SKM-1 treated with dmso at 0.1 percent for 144 hours (cell line): ENCODE measurements around the gene OSBPL5.

Experiments used
- DNase-seq: peaks from one replicate; lab custom pipeline; 2025; ENCODE audit not compliant: unreplicated experiment; lab: John Stamatoyannopoulos, UW

Gene OSBPL5, protein sequence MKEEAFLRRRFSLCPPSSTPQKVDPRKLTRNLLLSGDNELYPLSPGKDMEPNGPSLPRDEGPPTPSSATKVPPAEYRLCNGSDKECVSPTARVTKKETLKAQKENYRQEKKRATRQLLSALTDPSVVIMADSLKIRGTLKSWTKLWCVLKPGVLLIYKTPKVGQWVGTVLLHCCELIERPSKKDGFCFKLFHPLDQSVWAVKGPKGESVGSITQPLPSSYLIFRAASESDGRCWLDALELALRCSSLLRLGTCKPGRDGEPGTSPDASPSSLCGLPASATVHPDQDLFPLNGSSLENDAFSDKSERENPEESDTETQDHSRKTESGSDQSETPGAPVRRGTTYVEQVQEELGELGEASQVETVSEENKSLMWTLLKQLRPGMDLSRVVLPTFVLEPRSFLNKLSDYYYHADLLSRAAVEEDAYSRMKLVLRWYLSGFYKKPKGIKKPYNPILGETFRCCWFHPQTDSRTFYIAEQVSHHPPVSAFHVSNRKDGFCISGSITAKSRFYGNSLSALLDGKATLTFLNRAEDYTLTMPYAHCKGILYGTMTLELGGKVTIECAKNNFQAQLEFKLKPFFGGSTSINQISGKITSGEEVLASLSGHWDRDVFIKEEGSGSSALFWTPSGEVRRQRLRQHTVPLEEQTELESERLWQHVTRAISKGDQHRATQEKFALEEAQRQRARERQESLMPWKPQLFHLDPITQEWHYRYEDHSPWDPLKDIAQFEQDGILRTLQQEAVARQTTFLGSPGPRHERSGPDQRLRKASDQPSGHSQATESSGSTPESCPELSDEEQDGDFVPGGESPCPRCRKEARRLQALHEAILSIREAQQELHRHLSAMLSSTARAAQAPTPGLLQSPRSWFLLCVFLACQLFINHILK

DNA sequence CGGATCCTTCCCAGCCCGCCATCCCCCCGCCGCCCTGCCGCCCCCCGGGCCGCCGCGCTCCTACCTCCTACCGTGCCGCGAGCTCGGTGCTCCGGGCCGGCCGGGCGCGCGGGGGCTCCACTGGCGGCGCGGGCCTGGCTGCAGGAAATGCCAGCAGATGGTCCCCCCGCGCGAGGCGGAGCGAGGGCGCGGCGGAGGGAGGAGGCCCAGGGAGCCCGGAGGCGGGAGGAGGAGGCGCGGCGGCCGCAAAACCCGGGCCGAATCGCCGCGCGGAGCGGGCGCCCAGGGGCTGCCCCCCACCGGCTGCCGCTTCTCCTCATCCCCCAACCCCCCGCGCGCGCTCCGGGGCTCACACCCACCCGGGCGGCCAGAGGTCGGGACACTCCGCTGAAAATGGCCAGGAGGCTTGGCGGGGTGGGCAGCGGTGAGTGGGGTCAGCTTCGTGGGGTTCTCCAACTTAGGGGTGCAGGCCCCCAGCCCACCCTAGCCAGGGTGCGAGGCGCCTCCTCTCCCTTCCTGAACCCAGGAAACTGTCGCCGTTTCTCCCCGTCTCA lies at the start of gene OSBPL5:
Gene OSBPL5, minus strand, starts transcription at position 159 of the 554 bp plus-strand sequence. CDS start 36,162 bp downstream, outside the sequence.
- peak; percentile 18 for DNase-seq

DNA sequence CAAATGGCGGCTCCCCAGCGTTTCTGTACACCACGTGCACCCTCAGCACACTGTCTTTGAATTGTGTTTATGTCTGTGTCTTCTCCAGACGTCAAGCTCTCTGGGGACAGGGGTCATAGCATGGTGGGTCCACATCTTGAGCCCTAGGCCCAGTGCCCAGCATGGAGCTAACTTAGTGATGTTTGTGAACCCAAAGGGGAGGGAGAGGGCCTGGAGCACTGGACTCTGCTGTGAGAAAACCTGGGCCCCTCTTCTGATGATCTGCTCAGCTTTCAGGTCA lies 49.2 kb upstream of the OSBPL5 start:
- DNase-seq, result no peak

DNA sequence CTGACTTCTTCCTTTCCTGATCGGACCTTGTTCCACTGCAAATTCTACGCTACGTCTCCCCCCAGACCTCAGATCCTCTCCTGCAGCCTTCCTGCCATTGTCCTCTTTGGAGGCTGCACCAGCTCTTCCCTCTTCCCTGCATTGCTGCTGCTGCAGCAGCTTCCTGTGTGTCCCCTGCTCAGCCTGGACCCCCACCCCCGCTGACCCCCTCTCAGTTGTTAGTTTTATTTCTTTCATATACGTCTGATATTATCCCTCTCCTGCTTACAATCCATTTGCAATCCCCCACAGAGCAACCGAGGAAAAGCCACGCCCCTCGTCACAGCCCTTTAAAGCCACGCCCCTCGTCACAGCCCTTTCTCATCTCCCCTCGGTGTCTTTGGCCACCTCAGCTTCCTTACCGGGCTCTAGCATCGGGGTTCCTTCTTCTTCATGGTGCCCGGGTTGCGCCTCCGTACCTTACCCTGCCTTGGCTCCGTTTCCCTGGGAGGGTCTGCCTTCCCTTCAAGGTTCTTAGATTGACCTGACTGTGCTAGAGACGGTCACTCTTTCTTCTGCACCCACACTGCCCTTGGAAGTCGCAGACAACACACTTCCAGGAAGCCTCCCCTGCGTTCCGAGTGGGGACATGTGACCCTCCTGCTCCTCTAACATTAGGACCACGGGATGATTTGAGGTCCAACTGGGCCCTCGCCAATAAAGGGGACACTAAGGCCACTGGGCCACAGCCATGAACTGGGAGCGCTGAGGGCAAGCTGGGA lies 48.7 kb upstream of the OSBPL5 start:
- DNase-seq, result no peak

DNA sequence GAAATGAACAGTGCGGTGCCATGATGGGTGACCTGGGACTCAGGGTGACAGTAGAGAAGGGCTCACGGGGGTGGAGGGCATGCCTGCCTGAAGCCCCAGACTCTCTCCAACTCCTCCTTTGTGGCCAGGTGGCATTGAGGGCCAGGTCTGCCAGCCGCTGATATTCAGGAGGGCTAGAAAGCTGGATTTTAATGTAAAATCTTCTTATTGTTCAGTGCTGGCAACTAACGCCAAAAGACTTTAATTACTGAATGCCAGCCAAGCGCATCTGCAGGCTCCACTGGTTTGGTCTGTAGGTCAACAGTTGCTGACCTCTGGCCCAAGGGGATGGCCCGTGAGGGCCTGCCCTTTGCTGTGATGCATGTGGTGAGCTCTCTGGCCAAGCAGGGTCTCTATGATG lies 43.2 kb upstream of the OSBPL5 start:
- DNase-seq, result no peak

DNA sequence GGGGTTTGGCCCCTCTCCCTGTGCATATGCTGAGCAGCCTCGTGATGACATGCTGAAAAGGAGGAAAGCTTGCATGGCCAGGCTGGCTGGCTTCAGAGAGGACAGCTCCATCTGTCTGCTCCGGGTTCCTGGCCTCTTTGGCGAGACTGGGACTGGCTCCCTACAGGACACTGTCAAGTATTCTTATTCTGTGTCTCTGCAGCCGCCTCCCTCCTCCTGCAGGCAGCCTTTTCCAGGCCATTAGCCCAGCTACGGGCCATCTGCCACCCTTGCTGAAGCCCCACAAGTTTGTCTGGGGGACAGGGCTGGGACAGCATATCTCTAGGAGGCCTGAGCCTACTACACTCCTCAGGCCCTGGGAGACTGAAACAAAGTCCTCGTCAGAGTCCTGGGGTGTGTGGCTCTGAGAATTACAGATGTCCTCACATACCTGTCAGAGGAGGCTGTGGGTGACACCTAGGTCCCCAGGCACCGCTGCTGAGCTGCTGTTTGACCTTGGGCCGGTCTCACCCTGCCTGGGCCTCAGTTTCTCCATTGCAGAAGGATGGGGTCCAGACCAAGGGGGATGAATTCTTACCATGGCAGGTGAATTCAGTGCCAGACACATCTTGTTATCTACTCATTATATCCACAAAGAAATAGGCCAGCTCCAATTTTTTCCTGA lies 42.5 kb upstream of the OSBPL5 start:
- DNase-seq, result no peak

DNA sequence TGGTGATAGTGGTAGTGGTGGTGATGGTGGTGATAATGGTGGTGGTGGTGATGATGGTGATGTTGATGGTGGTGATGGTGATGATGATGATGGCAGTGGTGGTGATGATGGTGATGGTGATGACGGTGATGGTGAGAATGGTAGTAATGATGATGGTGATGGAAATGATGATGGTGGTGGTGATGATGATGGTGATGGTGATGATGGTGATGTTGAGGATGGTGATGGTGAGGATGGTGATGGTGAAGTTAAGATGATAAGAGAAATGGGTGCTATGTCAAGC lies 41.8 kb upstream of the OSBPL5 start:
- no peak for DNase-seq

DNA sequence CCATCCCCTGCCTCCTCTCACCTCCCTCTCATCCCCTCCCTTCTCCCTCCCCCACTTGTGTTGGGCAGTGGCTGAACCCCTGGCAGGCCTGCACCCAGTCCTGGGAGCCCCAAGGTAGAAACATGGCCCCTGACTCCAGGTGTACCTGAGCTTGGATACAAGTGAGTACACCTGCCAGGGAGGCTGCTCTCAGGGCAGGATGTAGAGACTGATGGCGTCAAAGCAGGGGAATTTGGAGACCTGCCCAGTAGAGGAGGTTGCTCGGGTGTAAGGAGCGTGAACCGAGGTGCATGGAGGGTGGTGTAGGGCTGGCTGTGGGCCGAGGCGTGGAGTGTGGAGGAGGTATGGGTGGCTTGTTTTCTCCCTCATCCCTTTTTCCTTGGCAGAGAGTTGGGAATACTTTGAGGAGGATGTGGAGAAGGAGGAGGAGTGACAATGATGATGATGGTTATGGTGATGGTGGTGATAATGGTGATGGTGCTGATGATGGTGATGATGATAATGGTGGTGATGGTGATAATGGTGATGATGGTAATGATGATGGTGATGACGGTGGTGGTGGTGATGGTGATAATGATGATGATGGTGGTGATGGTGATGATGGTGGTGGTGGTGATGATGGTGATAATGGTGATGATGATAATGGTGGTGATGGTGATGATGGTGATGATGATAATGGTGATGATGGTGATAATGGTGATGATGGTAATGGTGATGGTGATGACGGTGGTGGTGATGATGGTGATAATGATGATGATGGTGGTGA lies 41.2 kb upstream of the OSBPL5 start:
- DNase-seq, result no peak

DNA sequence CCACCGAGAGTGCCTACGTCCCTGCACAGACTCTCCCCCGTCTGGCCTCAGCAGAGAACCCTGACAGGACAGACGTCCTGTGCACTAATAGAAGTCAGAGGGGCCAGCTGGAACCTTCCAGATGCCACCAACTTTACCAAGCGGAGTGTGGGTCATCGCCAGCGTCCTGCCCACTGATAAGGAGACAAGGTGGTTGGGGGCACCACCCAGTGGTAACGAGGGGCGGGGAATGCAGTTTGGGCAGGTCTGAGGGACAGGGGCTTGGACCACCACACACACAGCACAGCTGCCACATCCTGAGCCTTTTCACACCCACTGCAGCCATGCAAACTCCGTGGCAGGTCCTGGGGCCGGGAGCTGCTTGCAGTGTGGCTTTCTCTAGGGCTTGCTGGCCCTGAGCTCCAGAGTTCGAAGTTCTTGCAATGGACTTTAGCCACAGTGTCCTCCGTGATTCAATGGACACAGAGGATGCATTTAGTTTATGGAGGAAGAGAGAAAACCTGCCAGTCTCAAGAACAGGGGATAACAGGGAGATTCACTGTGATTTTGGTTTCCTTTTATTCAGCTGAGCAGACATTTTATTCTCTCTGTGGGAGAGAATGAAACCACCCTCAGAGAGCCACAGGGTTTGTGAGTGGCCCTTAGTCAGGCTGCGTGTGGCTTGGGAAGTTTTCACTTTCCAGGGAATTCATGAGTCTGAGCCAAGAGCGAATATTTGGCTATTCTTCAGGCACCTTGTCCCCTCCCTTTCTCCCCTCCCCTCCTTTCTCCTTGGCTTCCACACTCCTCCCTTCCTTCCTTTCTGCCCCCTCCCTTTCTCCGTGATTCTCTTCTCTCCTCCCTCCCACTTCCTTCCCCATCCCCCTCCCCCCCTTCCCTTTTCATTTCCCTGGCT lies 40.4 kb upstream of the OSBPL5 start:
- no peak for DNase-seq

DNA sequence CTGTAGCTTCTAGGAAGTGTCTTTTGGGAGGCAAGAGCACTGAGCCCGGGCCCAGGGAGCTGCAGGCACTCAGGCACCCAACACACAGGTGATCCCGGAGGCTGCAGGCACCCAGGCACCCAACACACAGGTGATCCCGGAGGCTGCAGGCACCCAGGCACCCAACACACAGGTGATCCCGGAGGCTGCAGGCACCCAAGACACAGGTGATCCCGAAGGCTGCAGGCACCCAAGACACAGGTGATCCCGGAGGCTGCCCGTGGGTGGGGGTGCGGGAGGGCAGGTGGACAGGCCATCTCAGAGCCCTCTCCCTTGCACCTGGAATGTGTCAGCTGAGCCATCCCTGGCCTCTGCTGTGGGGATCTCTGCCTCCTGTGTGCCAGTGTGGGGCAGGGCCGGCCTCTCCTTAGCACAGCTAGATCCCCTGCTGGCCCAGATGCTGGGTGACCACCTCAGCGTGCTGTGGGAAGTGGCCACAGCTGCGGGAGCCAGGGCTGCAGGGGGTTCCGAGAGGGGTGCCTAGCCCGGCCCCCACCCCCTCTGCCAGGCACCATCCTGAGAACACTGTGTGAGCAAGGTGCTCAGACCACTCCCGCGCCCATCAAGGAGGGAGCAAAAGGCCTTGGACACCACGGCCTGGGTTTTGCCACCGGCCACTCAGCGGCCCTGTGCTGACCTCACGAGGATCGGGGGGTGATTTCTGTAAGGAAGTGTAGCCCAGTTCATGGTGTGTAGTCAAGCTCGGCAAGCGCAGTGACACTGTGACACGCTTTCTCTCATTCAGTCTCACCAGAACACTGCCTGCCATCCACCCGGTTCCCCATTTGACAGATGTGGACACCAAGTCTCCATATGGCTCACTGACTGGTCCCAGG lies 39.3 kb upstream of the OSBPL5 start:
- no peak for DNase-seq

DNA sequence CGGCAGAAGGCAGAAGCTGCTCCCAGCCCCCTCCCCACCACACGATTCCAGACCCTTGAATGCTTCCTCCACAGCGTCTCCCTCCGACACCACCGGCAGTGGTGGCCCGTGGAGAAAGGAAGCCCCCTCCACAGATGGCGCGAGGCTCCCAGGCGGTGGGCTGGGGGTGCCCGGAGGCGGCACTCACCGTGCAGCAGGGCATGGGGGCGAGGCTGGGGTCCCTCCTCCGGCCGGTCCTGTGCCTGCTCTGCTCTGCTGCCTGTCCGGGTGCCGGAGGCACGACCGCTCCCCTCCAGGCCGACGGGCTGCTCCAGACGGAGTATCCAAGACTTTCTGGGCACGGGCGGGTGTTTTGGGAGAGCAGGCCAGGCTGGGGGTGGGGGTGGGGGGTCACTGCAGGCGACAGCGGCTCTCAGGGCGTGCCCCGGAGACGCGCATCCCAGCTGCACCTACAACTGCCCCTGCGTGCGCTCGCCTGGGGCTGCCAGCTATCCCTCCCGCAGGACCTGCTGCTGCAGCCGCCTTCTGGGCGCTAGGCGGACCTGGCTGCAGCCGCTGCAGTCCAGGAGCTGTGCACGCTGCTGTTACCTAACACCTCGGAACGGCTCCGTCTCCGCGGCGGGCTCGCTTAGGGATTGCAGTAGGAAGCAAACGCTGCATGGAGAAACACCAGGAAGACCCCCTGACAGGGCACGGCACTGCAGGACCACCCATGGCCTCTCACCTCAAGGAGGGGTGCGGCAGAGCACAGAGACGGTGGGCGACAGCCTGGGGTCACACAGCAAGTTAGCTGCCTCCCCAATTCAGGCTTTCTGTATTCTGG lies 38.3 kb upstream of the OSBPL5 start:
- DNase-seq, result no peak

DNA sequence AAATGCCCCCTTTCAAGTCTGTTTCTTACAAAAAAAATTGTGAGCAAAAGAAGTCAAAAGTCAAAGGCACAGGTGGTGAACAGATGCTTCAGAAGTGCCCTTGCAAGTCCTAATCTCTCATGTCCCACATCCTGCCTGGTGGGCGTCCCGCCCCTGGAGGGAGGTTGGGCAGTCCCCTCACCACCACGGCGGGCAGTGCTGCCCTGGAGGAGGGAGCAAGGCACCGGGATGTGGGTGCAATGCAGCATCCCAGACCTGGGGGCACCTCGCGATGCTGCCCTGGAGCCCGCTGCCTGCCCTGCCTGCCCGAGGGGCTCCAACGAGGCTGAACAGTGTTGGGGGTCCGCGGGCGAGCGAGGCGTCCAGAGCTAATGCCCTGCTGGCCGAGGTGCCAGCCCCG lies 37.6 kb upstream of the OSBPL5 start:
- no peak for DNase-seq

DNA sequence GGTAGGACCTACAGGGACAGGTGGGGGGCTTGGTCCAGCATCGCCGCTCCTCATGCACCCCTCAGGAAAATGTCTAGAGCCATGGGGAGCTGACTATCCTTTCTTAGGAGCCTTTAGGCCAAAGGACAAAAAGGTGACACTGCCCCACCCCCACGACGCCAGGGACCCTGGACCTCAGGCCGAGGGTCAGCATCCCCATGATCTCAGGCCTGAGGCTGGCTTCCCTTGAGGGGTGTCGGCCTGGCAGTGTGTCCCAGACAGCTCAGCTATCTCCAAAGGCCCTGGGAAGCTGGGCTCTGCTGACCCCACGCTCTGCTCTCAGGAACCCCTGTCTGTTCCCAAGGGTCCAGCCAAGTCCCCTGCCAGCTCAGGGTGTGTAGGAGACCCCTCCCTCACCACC lies 37.2 kb upstream of the OSBPL5 start:
- no peak for DNase-seq

DNA sequence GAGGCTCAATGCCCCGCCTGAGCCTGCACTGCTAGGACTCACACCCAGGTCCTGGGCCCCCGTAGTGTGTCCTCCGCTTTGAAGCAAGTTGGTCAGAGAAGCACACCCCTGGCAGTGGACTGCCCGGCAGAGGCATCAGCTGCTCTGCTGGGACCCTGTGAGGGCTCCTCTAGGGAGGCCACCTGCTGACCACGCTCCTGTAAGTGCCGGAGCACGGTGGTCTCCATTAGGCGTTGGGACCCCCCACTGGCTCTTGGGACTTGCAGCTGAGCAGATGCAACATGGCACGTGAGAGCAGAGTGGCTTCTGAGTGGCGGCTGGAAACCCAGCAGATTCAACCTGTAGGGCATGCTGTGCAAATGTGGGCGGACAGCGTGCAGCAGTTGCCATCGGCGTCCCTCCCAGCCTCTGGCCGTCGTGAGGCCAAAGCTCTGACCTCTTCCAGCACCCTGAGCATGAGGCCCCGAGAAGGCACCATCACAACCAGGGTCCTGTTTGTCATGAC lies 36.6 kb upstream of the OSBPL5 start:
- no peak for DNase-seq

DNA sequence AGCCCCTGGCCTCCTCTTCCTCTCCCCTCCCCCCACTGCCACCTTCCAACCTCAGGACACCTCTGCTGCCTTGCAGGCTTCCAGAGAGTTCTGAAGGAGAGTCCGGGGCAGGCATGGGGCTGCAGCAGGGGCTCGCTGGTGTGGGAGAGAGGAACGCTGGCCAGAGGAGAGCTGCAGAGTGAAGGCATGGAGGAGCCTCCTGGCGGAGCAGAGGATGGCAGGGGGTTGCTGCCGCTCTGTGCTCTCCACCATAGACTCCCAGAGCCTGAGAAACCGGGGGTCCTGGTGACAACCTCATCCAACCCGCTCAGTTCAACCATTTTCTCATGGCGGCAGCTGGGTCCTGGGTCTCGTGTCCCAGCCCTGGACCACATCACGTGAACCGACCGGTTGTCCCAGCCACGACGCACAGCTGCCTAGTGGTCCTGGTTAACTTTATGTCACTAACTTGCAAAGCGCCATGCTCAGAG lies 36.0 kb upstream of the OSBPL5 start:
- DNase-seq, result no peak

DNA sequence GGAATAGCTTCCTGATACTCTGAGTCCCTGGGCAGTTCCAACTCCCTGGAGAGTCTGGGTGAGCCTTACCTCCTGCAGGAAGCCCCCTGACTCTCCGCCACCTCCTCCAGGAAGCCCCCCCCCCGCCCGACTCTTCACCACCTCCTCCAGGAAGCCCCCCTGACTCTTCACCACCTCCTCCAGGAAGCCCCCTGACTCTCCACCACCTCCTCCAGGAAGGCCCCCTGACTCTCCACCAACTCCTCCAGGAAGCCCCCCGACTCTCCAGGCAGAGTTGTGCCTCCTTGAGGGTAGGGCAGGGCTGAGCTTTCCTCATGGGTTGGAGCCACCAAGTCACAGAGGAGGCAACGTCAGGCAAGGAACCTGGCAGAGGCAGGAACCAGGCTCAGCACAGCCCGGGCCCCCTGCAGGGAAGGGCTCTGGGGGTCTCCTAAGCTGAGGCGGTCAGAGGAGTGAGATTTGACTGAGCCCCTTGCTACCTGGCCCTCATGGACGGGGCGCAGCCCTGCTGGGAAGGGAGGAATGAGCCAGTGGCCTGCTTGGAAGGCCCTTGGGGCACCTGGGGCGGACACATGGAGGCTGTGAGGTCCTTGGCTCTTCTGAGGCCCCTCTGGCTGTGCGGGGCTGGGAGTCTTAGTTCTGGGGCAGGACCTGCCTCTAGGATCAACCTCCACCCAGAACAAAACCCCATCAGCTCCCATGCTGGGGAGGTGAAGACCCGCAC lies 35.4 kb upstream of the OSBPL5 start:
- no peak for DNase-seq

DNA sequence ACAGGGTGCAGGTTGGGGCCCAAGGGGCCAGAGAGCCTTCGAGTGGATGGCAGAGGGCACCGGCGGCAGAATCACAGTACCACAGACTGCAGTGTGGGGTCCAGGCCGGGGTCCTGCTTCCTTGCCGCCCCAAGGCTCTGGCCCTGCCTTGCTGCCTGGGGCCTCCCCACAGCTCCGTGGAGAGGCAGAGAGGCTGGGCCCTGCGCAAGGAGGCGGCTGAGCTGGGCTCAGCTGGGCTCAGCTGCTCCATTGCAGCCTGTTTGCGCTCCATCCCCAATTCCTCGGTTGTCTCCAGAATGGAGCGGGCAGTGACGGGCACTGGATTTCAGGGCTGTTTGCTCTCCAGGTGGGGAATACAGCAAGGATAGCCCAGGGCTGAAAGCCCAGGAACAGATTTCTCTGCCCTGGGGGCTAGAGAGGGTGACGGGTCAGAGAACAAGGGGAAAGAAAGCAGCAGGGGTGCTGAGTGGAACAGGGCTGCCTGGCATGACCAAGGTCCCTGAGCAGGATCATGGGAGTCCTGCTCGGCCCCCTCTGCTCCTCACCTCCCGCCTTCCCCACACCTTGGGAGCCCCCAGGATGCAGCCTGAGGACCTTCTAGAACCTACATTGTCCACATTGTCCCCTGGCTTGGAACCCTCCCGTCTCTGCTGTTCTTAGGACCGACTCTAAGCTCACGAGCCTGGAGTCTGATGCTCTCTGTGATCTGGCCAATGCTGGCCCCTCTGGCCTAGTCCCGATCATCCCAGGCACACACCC lies 34.6 kb upstream of the OSBPL5 start:
- DNase-seq, result no peak
